GM12864 (cell line): ENCODE measurements around the gene SMTNL2.

ENCODE experiments used
- DNase-seq: peaks from one replicate; pipeline ENCODE4 v3.0.0-alpha.2; 2011; ENCODE audit warnings: low read depth
- H3K4me3 ChIP-seq: 2 replicates; pipeline ENCODE4 v1.5.1; 2011; ENCODE audit warnings: mild to moderate bottlenecking, low read depth, low read length, control low read depth
- CTCF ChIP-seq: IDR thresholded peaks from 2 replicates; pipeline ENCODE4 v1.5.1; 2011; ENCODE audit warnings: low read depth, mild to moderate bottlenecking, moderate library complexity, low read length, control low read depth, inconsistent platforms; ENCODE audit errors: missing control alignments

Gene SMTNL2

DNA sequence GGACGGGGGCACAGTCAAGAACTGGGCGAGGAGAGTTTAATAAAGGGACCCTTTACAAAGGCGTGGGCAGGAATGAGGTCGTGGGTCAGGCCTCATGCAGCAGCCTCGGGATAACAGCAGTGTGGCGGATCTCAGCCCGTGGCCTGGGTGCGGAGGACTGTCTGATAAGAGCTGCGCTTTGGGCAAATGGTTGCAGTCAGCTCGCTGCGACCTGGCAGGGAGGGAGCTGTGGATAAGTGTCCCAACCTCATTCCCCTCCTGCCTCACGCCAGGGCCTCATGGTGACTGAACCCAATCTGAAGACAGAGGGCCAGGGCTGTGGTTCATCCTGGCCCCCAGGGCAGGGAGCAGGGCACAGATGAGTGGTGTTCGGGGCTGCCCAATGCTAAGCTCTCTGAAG is 13.6 kb downstream of the SMTNL2 start:
- TF ChIP-seq CTCF = no peak
- DNase-seq = no peak
- H3K4me3 ChIP-seq = no peak overlapping the region

GRCh38 chr17:4598776-4599504 is 14.6 kb downstream of the SMTNL2 start:
- H3K4me3 ChIP-seq = no peak overlapping the region
- DNase-seq = no peak
- TF ChIP-seq CTCF = no peak

GRCh38 chr17:4599505-4600281 is 15.4 kb downstream of the SMTNL2 start:
- DNase-seq = no peak
- no peak for TF ChIP-seq CTCF
- H3K4me3 ChIP-seq = no peak overlapping the region

GRCh38 chr17:4600563-4600962 is 16.2 kb downstream of the SMTNL2 start:
- TF ChIP-seq CTCF = no peak
- H3K4me3 ChIP-seq = no peak overlapping the region
- DNase-seq = no peak

GRCh38 chr17:4601326-4601725 is 17.0 kb downstream of the SMTNL2 start:
- no peak for DNase-seq
- TF ChIP-seq CTCF = no peak
- H3K4me3 ChIP-seq = no peak overlapping the region

GRCh38 chr17:4602041-4602440 is 17.7 kb downstream of the SMTNL2 start:
- H3K4me3 ChIP-seq = no peak overlapping the region
- no peak for TF ChIP-seq CTCF
- DNase-seq = no peak
